ENCODE data around the gene TMEM89.
A peak's percentile ranks its signal among the peaks of the same experiment; 100 is the strongest.

Gene TMEM89, protein sequence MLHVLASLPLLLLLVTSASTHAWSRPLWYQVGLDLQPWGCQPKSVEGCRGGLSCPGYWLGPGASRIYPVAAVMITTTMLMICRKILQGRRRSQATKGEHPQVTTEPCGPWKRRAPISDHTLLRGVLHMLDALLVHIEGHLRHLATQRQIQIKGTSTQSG

DNA sequence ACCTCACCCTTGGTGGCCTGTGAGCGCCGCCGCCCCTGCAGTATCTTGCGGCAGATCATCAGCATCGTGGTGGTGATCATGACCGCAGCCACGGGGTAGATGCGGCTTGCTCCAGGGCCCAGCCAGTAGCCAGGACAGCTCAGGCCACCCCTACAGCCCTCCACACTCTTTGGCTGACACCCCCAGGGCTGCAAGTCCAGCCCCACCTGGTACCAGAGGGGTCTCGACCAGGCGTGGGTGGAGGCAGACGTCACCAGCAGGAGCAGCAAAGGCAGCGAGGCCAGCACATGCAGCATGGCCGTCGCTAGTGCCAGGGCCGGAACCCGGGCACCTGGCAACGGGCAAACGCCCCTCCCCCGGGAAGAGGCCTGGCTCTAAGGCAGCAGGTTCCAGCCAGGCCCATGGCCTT, at the start of gene TMEM89:
TMEM89 (minus strand) TSS at position 309 of the 409 bp plus-strand sequence; CDS start at position 296, 13 bp downstream.
- no peak for DNase-seq (ENCODE audit: low read depth)

DNA sequence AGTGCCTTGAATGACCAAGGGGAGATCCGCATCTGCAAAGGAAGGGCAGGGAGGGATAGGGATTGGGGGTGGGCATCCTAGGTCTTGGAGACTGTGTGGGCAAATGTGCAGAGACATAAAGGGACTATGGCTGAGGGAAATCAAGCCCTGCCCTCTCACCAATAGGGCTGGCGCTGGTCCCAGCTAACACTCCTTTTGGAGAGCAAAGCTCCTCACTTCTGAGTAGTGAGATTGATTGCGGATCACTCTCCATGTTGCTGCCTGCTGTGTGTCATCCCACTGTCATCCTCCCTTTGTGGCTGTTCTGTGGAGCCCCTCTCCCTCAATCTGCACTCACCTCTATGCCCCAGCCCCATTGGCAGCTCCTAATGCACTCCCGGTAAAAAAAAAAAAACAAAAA, 43.4 kb upstream of the TMEM89 start:
- no peak for DNase-seq (ENCODE audit: low read depth)

DNA sequence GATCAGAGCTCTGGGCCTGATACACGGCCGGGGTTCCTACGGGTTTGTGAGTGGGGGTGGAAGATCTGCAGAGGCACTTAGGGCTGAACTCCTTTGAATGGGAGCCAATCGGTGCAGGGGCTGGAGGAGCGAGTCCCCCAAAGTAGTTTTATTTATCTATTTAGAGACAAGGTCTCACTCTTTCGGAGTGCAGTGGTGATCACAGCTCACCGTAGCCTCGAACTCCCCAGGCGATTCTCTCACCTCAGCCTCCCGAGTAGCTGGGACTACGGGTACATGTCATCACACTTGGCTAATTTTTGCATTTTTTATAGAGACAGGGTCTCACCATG, 42.7 kb upstream of the TMEM89 start:
- DNase-seq (ENCODE audit: low read depth) = no peak

DNA sequence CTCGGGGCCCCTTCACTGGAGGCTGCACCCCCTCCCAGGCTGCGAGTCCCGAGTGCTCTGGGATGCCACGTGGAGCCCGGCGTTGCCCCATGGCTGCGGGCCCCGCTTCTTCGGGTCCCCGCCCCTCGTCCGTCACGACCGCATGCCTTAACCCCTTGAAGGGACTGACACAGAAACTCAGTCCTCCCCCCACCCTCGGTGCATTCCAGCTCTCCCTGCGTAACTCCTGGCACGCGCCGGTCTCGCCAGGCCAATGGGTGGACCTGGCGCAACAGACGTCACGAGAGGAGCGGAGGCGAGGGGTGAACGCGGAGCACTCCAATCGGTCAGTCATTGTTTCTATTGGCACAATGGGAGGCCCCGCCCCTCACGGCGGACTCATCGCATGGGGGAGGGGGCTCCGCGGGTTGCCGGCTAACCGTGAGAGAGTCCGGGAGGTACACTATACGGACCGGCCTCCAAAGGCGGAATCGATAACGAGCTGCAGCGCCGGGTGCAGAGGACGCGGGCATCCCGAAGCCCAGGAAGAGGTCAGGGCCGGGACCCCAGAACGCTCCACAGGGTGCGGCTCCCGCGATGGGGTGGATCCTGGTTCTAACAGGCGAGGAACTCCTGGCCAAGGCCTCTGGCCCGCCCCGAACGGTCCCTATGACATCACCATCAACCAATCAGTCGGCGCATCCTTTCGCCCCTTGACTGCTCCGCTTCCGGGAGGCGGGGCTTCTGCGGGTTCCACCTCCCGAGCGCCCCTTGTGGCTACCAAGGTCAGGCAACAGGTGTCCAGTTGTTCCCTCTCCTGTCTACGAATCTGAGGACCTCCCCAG, 42.1 kb upstream of the TMEM89 start:
- peak; percentile 97 for DNase-seq (ENCODE audit: low read depth)

DNA sequence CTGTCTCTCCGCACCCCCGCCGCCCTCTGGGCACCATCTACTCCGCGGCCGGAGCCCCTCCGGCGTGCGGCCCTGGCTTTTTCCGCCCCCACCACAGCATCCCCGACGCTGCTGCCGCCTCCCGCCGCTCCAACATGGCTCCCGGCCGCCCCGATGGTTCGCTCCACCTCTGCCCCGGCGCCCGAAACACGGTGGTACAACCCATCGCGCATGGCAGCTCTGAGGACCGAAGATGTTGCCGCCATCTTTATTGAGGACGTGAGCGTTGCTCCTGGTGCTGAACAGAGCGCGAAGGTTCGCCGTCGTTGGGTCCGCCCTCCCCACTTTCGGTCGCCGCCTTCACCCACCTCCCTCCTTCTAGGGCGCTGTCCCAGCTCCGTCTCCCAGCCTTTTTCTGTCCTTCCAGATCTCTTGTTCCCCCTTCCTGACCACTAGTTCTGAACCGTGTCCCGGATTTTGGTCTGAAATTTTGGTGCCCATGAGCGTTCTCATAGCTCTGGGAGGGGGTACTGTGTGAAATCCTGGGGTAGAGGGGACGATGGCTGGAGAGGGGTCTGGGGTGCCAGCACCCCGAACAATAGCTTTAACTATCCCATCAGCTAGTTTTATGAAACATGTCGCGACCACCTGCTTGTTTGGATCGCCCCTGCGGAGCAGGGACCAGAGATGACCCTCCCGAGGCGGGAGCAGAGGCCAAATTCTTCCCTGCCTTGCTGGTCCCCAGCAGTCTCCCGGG, 41.4 kb upstream of the TMEM89 start, which contains the start of gene CELSR3:
CELSR3 (minus strand) TSS at position 134 of the 736 bp plus-strand sequence. CDS start 252 bp downstream, outside the sequence.
- peak; percentile 81 for DNase-seq (ENCODE audit: low read depth)

DNA sequence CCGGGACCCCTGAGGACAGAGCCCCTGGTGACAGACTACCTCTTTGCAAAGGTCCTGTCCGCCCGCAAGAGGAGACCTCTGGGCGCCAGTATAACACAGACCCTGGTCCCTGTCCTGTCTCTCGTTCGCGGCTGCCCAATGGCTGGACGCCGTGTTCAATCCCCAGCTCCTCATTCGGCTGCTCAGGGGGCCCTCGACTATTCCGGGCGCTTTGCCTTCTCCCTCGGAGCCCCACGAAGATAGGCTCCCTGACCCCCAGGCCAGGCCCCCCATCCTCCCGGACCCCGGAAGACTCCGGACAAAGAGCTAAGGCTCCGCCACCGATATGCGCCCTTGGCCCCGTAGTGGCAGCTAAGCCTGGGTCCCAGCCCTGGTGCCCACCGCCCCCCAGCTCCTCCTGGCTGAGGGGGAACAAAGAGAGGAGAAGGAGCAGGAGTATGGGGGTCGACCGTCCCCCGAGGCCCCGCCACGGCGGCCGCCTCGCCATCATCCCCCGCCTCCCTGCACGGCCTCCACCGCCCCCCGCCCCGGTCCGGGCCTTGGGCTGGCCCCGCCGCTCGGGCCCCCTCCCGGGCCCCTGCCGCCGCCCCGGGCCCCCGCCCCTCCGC, 40.7 kb upstream of the TMEM89 start:
- no peak for DNase-seq (ENCODE audit: low read depth)

DNA sequence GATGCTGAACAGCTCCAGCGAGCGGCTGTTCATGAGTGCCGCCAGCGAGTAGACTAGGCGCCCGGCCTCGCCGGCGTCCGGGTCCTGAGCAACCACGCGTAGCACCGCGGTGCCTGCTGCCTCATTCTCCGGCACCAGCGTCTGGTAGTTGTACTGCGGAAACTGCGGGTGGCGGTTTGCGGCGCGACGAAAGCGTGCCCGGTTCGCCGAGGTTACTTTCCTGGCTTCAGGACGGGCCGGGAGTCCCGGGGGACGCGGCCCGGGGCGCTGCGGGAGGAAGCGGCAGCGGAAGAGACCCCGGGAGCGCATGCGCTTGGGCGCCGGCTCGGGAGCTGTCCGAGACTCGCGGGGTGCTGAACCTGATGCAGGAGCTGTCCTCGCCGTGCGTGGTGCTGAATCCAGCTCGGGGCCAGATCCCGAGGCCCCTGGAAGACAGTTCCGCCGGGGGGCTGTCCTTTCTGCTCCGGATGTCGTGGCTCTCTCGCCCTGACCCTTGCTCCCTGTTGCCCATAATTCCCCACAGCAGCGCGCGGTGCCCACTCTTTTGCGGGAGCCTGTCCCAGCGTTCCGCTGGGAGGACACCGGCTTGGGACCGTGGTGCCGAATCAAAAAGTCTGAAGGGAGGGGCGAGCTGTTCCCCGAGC, 40.1 kb upstream of the TMEM89 start:
- DNase-seq (ENCODE audit: low read depth) = no peak

DNA sequence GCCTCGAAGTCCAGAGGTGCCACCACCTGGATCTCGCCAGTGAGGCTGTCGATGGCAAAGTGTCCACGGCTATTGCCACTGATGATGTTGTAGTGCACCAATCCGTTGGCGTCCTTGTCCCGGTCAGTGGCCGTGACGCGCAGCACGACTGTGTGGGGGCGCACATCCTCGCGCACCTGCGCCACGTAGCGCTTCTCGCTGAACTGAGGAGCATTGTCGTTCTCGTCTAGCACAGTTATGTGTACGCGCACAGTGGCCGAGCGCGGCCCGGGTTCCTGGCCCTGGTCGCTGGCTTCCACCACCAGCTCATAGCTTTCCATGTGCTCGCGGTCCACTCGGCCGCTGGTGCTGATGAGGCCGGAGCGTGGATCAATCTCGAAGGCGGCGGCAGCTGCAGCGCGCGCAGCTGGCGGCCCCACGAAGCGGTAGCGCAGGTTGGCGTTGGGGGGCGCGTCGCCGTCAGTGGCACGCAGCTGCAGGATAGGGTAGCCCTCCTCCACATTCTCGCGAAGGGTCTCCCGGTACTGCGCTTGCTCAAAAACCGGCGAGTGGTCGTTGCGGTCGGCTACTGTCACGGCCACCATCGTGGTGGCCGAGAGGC, 39.3 kb upstream of the TMEM89 start:
- no peak for DNase-seq (ENCODE audit: low read depth)

DNA sequence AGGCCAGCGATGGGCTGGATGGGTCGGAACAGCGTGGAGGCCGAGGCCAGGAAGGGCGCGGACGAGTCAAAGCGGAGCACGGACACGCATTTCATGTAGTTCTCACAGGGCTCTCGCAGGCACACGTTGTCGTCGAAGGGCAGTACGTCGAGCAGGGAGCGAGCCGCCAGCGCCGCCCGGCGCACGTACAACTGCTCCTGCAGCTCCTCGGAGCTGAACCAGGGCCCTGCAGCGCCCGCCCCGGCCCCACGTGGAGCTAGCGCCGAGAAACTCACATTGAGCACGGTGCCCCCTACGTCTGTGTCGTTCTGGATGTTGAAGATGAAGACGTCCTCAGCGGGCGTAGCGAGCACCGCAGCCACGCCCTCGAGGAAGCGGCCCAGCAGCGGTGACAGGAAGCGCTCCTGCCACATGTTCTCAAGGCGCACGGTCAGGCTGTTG, 35.3 kb upstream of the TMEM89 start:
- no peak for DNase-seq (ENCODE audit: low read depth)

DNA sequence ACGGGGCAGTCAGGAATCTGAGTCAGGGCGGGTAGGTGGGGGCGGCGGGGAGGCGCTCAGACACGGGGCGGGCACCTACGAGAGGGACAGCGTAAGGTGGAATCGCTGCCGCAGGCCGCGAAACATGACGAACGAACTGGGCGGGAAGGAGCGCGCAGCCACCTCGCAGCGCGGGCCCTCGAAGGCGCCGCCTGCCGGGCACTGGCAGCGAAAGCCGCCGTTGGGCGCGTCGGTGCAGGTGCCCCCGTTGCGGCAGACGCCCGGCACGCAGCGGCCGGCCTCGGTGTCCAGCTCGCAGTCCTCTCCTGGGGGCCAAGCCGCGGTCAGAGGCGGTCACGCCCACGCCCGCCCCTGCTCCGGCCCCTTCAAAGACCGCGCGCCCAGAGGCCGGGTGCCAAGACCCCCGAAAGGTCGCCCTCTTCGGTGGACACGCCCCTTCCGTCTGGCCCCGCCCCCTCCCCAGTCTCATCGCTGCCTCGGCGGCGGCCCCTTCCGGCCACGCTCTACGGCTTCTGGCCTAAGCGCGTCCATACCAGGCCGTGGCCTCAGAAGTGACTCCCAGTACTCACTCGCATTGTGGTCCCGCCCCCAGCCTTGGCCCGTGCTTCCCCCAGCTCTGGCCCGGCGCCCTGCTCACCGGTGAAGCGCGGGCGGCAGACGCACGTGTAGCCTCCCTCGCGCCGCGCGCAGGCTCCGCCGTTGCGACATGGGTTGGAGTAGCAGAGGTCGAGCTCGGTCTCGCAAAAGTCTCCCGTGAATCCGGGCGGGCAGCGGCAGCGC, 34.7 kb upstream of the TMEM89 start:
- no peak for DNase-seq (ENCODE audit: low read depth)

DNA sequence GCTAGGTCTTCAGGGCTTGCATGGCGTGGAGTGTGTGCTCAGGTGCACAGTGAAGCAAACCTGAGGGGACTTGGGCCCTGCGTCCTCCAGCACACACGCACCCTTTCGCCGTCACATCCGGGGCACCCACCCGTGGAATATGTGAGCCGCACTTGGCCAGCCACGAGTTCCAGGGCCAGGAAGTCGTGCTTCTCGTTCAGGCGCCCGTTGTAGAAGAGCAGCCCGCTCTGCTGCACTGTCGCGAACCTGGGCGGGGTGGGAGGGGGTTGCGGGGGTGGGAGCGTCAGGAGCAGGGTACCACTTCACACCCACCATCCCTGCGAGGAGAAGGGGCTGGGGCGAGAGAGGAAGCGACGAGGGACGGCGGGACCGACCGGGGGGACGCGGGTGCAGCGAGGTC, 34.0 kb upstream of the TMEM89 start:
- DNase-seq (ENCODE audit: low read depth) = no peak

DNA sequence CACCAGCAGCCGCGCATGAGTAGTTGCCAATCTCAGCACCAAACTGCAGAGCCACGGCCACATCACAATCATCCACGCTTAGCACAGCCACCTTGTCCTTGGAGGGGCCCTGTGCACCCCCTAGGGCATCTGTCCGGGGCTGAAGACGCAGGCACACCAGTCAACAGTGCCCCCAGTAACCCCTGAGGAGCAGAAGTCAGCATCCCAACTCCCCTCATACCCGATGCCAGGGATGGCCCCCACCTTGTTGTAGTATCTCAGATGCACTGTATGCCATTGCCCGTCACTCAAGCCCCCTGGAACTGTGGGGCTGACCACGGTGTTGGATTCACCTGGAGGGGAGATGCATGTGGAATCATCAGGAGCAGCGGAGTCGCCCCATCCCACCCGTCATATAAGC, 33.5 kb upstream of the TMEM89 start:
- DNase-seq (ENCODE audit: low read depth) = no peak

DNA sequence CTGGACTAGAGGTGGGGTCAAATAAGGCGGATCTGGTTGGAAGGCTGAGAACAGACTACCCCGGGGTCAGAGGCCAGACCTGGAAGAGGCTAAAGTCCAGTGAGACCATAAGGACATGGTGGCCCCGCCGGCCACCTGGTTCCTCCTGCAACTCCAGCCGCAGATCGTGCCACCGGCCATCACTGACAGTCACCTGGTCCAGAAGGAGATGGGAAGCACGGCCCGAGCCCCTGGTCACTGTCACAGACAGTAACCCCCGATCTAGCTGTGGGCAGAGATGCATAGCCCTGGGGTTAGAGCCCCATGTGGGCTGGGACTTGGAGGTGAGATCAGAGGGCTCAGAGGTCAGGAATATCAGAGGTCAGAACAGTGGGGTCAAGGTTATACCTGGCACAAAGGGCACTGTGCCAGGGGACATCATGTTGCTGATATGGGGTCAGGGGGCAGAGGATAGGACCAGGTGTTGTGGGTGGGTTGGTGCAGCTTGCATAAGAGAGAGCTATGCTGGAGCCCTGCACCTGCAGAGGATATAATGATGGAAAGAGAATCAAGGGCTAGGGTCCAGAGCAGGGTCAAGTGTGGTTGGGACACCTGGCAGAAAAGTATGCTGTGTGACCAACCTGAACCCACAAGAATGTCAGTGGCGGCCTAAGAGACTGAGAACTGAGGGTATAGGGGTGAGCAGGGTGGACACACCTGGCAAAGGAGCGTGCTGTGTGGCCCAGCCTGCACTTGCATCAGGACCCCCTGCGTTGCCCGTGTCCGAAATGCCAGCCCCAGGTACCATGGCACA, 31.6 kb upstream of the TMEM89 start:
- DNase-seq (ENCODE audit: low read depth) = no peak

DNA sequence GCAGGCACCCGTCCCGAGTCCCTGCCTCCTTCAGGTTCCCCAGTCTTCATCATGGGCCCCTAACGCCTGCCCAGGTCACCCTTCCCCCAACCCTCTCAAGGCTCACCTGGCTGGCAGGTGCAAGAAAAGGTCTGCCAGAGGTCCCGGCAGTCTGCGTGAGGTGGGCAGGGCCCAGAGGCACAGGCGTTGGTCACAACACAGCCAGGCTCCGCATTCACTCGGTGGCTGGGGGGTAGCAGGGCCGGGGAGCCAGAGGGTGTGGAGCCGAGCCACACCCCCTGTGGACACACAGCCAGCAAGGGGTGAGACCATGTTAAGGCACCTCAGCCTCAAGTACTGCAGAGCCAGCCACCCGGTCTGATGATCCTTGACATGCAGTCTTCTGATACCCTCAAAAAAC, 30.2 kb upstream of the TMEM89 start:
- DNase-seq (ENCODE audit: low read depth) = no peak

DNA sequence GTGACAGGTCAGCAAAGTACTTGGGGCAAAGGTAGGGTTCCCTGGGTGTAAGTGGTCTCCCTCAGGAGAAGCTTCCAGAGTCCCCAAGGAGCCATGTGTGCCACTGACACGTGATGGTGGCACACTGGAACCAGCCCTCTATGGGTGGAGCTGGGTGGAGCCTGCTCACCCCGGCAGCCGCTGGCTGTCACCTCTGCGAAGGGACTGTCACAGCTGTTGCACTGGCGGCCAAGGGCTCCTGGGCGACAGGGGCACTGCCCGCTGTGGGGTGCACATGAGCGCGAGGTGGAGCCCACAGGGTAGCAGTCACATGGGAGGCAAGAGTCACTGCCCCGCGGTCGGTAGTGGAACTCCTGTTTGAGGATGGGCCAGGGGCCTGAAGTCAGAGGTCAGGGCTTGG, 29.2 kb upstream of the TMEM89 start:
- no peak for DNase-seq (ENCODE audit: low read depth)

DNA sequence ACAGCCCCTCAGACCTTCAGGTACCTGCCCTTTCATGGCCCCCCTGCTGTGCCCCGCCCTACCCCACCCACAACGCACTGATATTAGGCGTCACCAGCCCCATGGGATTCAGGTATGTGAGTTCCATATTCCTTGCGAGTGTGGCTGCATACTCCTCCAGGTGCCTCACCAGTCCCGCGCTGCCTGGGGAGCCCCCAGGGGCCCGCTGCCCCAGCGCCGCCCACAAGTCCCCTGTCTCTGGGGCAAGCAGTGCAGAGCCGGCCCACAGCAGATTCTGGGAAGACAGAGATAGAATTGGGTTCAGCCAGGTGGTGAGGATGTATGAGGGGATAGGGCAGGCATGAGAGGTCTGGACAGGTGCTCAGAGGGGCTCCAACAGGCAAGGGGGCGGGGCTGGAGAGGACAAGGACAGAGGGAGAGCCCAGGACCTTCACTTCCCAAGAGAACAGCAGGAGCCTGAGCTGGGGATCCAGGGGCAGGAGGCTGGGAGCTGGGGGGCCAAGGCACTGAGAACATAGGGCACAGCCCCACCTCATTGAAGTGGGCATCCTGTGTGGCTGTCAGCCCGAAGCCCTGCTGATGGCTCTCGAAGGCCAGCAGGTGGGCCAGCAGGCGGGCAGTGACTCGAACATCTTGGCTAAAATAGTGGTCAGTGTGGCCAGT, 26.8 kb upstream of the TMEM89 start:
- DNase-seq (ENCODE audit: low read depth) = no peak

DNA sequence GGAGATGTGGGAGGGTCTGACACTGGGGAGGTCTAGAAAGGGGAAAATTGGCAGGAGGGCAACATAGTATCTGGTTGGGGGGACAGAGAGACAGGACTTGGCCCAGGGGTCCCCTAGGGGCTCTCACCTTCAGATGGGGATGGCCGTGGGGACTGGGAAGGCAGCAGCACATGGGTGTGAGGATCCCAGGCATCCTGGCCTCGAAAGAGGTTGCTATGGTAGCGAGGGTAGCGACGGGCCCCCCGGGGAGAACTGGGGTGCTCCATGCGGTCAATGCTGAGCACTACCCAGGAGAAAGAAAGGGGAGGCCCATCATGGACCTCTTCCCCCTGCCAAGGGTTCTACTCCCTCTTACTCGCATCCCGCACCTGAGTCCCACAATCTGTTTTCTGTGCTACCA, 26.1 kb upstream of the TMEM89 start:
- no peak for DNase-seq (ENCODE audit: low read depth)

DNA sequence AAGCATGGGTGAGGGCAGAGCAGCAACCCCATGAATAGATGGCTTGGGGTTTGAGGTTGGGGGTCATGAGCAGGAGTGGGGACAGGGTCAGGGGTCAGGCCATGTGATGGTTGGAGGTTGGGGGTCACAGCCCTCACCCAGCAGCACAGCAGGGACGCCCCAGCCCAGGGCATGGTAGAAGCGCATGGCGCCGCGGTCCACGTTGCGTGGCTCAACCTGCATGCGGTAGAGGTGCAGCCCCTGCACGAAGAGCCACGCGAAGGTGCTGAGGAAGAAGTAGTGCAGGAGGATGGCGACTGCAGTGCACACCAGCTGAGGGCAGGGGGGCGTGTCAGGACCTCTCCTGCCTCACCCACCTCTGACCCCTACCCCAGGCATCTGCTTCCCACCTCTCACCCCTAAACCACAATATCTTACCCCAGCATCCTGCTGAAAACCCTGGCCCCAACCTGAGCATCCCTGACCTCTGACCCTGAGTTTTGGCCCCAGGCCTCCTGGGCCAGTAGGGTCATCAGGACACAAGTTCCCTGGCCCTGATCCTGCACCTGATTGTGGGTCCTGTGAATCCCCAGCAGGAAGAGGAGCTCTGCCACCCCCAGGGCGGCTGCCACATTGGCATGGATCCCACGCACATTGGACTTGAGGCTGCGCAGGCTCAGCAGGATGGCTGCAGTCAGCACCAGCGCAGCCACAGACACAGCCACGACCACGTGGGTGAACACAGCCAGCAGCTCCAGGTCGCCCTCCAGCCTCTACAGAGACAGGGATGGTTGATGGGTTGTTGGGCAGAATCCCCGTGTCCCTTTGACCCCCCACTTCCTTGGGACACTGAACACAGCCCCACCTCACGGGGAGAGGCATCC, 23.6 kb upstream of the TMEM89 start:
- no peak for DNase-seq (ENCODE audit: low read depth)

DNA sequence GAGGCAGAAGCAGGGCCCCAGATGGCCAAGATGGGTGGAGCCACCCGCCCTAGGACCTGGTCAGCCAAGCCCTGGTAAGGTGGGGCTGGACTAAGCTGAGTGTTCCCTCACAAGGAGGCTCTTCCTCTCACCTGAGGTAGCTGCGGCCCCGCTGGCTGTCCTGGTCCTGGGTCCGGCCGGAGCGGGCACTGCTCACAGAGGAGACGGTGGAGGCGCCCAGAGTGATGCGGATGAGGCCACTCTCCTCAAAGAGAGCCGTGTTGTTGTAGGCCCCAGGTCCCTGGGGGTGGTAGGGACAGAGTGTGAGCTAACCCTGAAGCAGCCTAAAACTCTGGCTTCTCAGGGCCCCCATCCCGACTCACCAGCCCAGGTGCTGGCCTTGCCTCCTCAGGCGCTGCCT, 21.0 kb upstream of the TMEM89 start:
- no peak for DNase-seq (ENCODE audit: low read depth)

Data from GM04504 (cell line).